Choroid plexus epithelial cell (primary cell): Measurements from ENCODE around the gene AGPAT2.

Source experiments
- DNase-seq: peaks from one replicate; pipeline ENCODE4 v3.0.0-alpha.2; 2010; ENCODE audit warnings: low read depth
- H3K4me3 ChIP-seq: 2 replicates; pipeline ENCODE4 v1.5.1; 2011; ENCODE audit warnings: low read depth, mild to moderate bottlenecking, control low read depth, low read length, moderate library complexity
- CTCF ChIP-seq: conservative IDR thresholded peaks from 2 replicates; pipeline ENCODE4 v1.5.1; 2011; ENCODE audit warnings: low read depth, mild to moderate bottlenecking, control low read depth, inconsistent platforms, low read length, moderate library complexity

Gene AGPAT2

GRCh38 chr9:136700304-136700703, 13.0 kb upstream of the AGPAT2 start:
- no peak for DNase-seq
- H3K4me3 ChIP-seq, result no peak overlapping the region
- TF ChIP-seq CTCF, result no peak

GRCh38 chr9:136698635-136699246, 11.5 kb upstream of the AGPAT2 start:
- H3K4me3 ChIP-seq, result no peak overlapping the region
- DNase-seq, result no peak
- no peak for TF ChIP-seq CTCF

- TF ChIP-seq CTCF, result no peak
- H3K4me3 ChIP-seq, result no peak overlapping the region
- no peak for DNase-seq
Observed at GRCh38 chr9:136697821-136698526, 10.7 kb upstream of the AGPAT2 start.

GRCh38 chr9:136697146-136697820, 10.0 kb upstream of the AGPAT2 start:
- no peak overlapping the region for H3K4me3 ChIP-seq
- TF ChIP-seq CTCF, result no peak
- DNase-seq, result no peak

- TF ChIP-seq CTCF, result no peak
- DNase-seq, result no peak
- H3K4me3 ChIP-seq, result no peak overlapping the region
Observed at GRCh38 chr9:136696502-136696901, 9.2 kb upstream of the AGPAT2 start.

GRCh38 chr9:136695955-136696354, 8.7 kb upstream of the AGPAT2 start:
- no peak for TF ChIP-seq CTCF
- DNase-seq, result no peak
- H3K4me3 ChIP-seq, result no peak overlapping the region

- TF ChIP-seq CTCF, result no peak
- DNase-seq, result no peak
- no peak overlapping the region for H3K4me3 ChIP-seq
Observed at GRCh38 chr9:136695435-136695895, 8.2 kb upstream of the AGPAT2 start.
